ENCODE results near the gene RRP1. TPM values are rescaled to one million over a fixed set of nuclear protein-coding genes. Genes with fewer than 3 reads are reported as not detected.
A peak's percentile ranks its signal among the peaks of the same experiment; 100 is the strongest.

RRP1 gene
- total and polyA plus RNA-seq, 2 of the 13 experiments (the other 11 are each of a cell fraction or from before 2014, with no cell fraction given), result 20.1 to 35.1 TPM

- DNase-seq (ENCODE audit: low spot score), result no peak
- peak; percentile 63 for ATAC-seq
- POLR2A ChIA-PET, result interaction anchor here (1.0 kb wide), 1 partner anchor 54 kb away, joined by 3 read pairs; no protein-coding TSS in a partner anchor
- CTCF ChIA-PET (ENCODE audit: low intra/inter-chr PET ratio, low total read pairs), result no interaction called here
- Histone ChIP-seq H3K79me2 (ENCODE audit: insufficient read depth, low read length) (no peaks in the 10 kb centered on the region), H3K4me3 (replicated peaks in 1 of 3; ENCODE audit: insufficient read depth in 1 of 3, low read depth in 2 of 3, low read length in 3 of 3) (peak overlapping the region in 1 of 3 experiments; percentile 36; a peak in 1 of 6 replicates), H4K20me1 (ENCODE audit: insufficient read depth, low read length) (no peaks in the 10 kb centered on the region), H3K27me3 (ENCODE audit: control insufficient read depth in 1 of 2, insufficient read depth in 2 of 2, low read length in 2 of 2) (peaks cover 15 to 44% of the 10 kb centered on the region in 2 experiments), H3K36me3 (replicated peaks in 1 of 2; ENCODE audit: control insufficient read depth in 1 of 2, insufficient read depth in 2 of 2, low read length in 2 of 2) (no peaks in the 10 kb centered on the region), H3K4me2 (ENCODE audit: low read depth, low read length) (peak overlapping the region; percentile 68), H3K27ac (ENCODE audit: extremely low read length, insufficient read depth, low read length) (no peak overlapping the region), H2AFZ (ENCODE audit: low read length) (no peak overlapping the region), H3K4me1 (ENCODE audit: insufficient read depth, low read length) (peaks cover 46% of the 10 kb centered on the region), H3K9ac (ENCODE audit: insufficient read depth, low read depth, low read length) (no peak overlapping the region), H3K9me3 (ENCODE audit: low read length) (no peaks in the 10 kb centered on the region)
- in situ Hi-C loops (cut with HindIII; ENCODE audit: extremely low pct_ligation_motif_present, low pct_unique_long_range_greater_than_20kb) (loop anchor here (10.0 kb wide), 1 partner anchor 65 kb away; no protein-coding TSS in a partner anchor), intact Hi-C loops (cut with micrococcal nuclease; ENCODE audit: unreplicated experiment) (no loop called here)
- peak; percentile 71 for FAIRE-seq
- BruUV-seq (replicated peaks), result no TSS peak
- 15% methylated on average over 14 of the region's 22 CpGs for WGBS (ENCODE audit: low lambda C conversion rate)
- no peak for TF ChIP-seq ZNF737 (CRISPR knock-in tag; IDR thresholded peaks at IDR 0.05; ENCODE audit: borderline replicate concordance)
- no peak for TF ChIP-seq NR2C2 (CRISPR knock-in tag; IDR thresholded peaks at IDR 0.05; ENCODE audit: borderline replicate concordance)
- TF ChIP-seq ZBTB38 (CRISPR knock-in tag; IDR thresholded peaks at IDR 0.05), result no peak
- peak; percentile 13; the same call in 1 of the 2 replicates for TF ChIP-seq MYC (CRISPR knock-in tag; IDR thresholded peaks at IDR 0.05; ENCODE audit: borderline replicate concordance)
- peak; percentile 61 for TF ChIP-seq CTCF (CRISPR knock-in tag; IDR thresholded peaks at IDR 0.05)
- no peak for TF ChIP-seq GZF1 (CRISPR knock-in tag; IDR thresholded peaks at IDR 0.05)
- no peak for TF ChIP-seq ARHGAP35 (CRISPR knock-in tag; IDR thresholded peaks at IDR 0.05; ENCODE audit: borderline replicate concordance)
- TF ChIP-seq, protein P1, sequence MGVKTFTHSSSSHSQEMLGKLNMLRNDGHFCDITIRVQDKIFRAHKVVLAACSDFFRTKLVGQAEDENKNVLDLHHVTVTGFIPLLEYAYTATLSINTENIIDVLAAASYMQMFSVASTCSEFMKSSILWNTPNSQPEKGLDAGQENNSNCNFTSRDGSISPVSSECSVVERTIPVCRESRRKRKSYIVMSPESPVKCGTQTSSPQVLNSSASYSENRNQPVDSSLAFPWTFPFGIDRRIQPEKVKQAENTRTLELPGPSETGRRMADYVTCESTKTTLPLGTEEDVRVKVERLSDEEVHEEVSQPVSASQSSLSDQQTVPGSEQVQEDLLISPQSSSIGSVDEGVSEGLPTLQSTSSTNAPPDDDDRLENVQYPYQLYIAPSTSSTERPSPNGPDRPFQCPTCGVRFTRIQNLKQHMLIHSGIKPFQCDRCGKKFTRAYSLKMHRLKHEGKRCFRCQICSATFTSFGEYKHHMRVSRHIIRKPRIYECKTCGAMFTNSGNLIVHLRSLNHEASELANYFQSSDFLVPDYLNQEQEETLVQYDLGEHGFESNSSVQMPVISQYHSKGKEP (CRISPR knock-in tag; IDR thresholded peaks at IDR 0.05), result no peak
- TF ChIP-seq, protein P2, sequence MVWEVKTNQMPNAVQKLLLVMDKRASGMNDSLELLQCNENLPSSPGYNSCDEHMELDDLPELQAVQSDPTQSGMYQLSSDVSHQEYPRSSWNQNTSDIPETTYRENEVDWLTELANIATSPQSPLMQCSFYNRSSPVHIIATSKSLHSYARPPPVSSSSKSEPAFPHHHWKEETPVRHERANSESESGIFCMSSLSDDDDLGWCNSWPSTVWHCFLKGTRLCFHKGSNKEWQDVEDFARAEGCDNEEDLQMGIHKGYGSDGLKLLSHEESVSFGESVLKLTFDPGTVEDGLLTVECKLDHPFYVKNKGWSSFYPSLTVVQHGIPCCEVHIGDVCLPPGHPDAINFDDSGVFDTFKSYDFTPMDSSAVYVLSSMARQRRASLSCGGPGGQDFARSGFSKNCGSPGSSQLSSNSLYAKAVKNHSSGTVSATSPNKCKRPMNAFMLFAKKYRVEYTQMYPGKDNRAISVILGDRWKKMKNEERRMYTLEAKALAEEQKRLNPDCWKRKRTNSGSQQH (CRISPR knock-in tag; IDR thresholded peaks at IDR 0.05; ENCODE audit: low read depth), result no peak
- TF ChIP-seq, protein P3, sequence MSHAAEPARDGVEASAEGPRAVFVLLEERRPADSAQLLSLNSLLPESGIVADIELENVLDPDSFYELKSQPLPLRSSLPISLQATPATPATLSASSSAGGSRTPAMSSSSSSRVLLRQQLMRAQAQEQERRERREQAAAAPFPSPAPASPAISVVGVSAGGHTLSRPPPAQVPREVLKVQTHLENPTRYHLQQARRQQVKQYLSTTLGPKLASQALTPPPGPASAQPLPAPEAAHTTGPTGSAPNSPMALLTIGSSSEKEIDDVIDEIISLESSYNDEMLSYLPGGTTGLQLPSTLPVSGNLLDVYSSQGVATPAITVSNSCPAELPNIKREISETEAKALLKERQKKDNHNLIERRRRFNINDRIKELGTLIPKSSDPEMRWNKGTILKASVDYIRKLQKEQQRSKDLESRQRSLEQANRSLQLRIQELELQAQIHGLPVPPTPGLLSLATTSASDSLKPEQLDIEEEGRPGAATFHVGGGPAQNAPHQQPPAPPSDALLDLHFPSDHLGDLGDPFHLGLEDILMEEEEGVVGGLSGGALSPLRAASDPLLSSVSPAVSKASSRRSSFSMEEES (CRISPR knock-in tag; IDR thresholded peaks at IDR 0.05), result no peak
- no peak for TF ChIP-seq ZNF317 (CRISPR knock-in tag; IDR thresholded peaks at IDR 0.05)
- TF ChIP-seq ZNF776 (CRISPR knock-in tag; IDR thresholded peaks at IDR 0.05), result 0 out of 2 replicates have a peak, but pooled peaks have one; percentile 19
- TF ChIP-seq, protein P4, sequence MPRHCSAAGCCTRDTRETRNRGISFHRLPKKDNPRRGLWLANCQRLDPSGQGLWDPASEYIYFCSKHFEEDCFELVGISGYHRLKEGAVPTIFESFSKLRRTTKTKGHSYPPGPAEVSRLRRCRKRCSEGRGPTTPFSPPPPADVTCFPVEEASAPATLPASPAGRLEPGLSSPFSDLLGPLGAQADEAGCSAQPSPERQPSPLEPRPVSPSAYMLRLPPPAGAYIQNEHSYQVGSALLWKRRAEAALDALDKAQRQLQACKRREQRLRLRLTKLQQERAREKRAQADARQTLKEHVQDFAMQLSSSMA (CRISPR knock-in tag; IDR thresholded peaks at IDR 0.05), result no peak
These were observed 40.3 kb downstream of the RRP1 start for GRCh38 chr21:43829575-43830119.
